ENCODE results near the gene ZNRF1. TPM values are rescaled to one million over a fixed set of nuclear protein-coding genes. Genes with fewer than 3 reads are reported as not detected.

The ZNRF1 gene
- total and polyA plus RNA-seq, 2 of the 13 experiments (the other 11 are each of a cell fraction or from before 2014, with no cell fraction given) = 43.9 to 58.7 TPM

DNA sequence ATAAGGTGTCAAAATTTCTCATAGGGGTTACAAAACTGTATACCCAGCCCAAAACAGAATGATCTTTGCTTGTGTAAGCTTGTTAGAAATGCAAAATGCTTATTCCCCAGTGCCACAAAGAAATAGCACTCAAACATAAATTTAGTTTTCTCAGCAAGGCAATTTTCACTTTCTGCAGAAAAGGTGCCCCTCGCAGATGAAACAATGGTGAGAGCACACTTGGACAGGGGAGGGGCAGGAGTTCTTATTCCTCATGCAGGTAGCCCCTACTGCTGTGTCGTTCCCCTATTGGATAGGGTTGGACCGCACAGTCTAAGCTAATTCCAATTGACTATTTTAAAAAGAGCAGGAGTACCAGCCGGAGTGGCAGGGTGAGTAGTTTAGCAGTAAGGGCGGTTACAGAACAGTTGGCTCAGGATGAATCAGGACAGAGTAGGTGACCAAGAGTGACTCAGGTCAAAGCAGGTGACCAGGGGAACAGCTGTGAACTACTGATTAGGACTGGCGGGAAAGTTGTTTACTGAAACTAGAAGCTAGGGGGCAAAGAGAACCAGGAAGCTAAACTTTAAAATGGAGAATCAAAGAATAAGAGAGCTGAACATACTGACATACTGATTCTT is 123.2 kb downstream of the ZNRF1 start (continued):
- TF ChIP-seq NFRKB (IDR thresholded peaks at IDR 0.05) (no peak), ZNF558 (CRISPR knock-in tag; IDR thresholded peaks at IDR 0.05; ENCODE audit: borderline replicate concordance) (no peak), FOXP1 (IDR thresholded peaks at IDR 0.05) (no peak), FOXP1 (CRISPR knock-in tag; IDR thresholded peaks at IDR 0.05) (no peak), ZBTB33 (CRISPR knock-in tag; IDR thresholded peaks at IDR 0.05) (peak; percentile 97), TCF12 (IDR thresholded peaks at IDR 0.05) (no peak), TCF12 (CRISPR knock-in tag; IDR thresholded peaks at IDR 0.05) (no peak), PPARG (CRISPR knock-in tag; conservative IDR thresholded peaks at IDR 0.05) (no peak), RCOR2 (CRISPR knock-in tag; IDR thresholded peaks at IDR 0.05) (no peak), GATAD2A (CRISPR knock-in tag; IDR thresholded peaks at IDR 0.05) (no peak), DNMT1 (CRISPR knock-in tag; IDR thresholded peaks at IDR 0.05) (no peak), RFX3 (CRISPR knock-in tag; IDR thresholded peaks at IDR 0.05) (no peak)
- TF ChIP-seq, protein P1, sequence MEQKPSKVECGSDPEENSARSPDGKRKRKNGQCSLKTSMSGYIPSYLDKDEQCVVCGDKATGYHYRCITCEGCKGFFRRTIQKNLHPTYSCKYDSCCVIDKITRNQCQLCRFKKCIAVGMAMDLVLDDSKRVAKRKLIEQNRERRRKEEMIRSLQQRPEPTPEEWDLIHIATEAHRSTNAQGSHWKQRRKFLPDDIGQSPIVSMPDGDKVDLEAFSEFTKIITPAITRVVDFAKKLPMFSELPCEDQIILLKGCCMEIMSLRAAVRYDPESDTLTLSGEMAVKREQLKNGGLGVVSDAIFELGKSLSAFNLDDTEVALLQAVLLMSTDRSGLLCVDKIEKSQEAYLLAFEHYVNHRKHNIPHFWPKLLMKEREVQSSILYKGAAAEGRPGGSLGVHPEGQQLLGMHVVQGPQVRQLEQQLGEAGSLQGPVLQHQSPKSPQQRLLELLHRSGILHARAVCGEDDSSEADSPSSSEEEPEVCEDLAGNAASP (CRISPR knock-in tag; IDR thresholded peaks at IDR 0.05; ENCODE audit: borderline replicate concordance) = peak; percentile 27; the same call in 1 of the 2 replicates
- TF ChIP-seq, protein P2, sequence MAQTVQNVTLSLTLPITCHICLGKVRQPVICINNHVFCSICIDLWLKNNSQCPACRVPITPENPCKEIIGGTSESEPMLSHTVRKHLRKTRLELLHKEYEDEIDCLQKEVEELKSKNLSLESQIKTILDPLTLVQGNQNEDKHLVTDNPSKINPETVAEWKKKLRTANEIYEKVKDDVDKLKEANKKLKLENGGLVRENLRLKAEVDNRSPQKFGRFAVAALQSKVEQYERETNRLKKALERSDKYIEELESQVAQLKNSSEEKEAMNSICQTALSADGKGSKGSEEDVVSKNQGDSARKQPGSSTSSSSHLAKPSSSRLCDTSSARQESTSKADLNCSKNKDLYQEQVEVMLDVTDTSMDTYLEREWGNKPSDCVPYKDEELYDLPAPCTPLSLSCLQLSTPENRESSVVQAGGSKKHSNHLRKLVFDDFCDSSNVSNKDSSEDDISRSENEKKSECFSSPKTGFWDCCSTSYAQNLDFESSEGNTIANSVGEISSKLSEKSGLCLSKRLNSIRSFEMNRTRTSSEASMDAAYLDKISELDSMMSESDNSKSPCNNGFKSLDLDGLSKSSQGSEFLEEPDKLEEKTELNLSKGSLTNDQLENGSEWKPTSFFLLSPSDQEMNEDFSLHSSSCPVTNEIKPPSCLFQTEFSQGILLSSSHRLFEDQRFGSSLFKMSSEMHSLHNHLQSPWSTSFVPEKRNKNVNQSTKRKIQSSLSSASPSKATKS (CRISPR knock-in tag; IDR thresholded peaks at IDR 0.05) = no peak

Data from HepG2 (cell line).